Upper lobe of left lung (tissue), 4 donors: Measurements from ENCODE around the gene SNX2.

ENCODE experiments used
- CTCF ChIP-seq, 6 experiments: fragments of 450-650 bp in 4 of 6; fragments of 200-600 bp in 2 of 6; sonication (generic) in 2 of 6; IDR thresholded peaks; one replicate each; pipeline ENCODE4 v1.5.1; 2016 to 2019; ENCODE audit warnings: antibody characterized with exemption in 6 of 6
- EP300 ChIP-seq, 4 donors: sonication (generic); formaldehyde crosslinking; IDR thresholded peaks; one replicate each; pipeline ENCODE4 v1.5.1; 2017; ENCODE audit warnings: antibody characterized with exemption in 4 of 4, control low read depth in 2 of 4
- POLR2A ChIP-seq, 4 donors: fragments of 450-650 bp; IDR thresholded peaks; one replicate each; pipeline ENCODE4 v1.5.1; 2016 to 2017; ENCODE audit warnings: antibody characterized with exemption in 4 of 4, mild to moderate bottlenecking in 2 of 4
- POLR2AphosphoS5 ChIP-seq, 2 donors: sonication (generic); formaldehyde crosslinking; IDR thresholded peaks; one replicate each; pipeline ENCODE4 v1.5.1; 2017; ENCODE audit warnings: antibody characterized with exemption in 2 of 2

- no peak for TF ChIP-seq CTCF (IDR thresholded peaks at IDR 0.05)
- no peak for TF ChIP-seq POLR2A (IDR thresholded peaks at IDR 0.05)
- no peak for TF ChIP-seq POLR2AphosphoS5 (IDR thresholded peaks at IDR 0.05)
- TF ChIP-seq EP300 (IDR thresholded peaks at IDR 0.05) = no peak
These were observed 33.2 kb upstream of the SNX2 start for GRCh38 chr5:122741681-122742080.
